Endothelial cell of umbilical vein (primary cell): Measurements from ENCODE around the gene AUTS2.

Source experiments
- EZH2 ChIP-seq: IDR thresholded peaks from 2 replicates; pipeline ENCODE4 v1.6.1; 2012; ENCODE audit warnings: borderline replicate concordance, low read depth, mild to moderate bottlenecking, moderate library complexity, low read length, inconsistent platforms; ENCODE audit not compliant: severe bottlenecking
- FOS ChIP-seq: IDR thresholded peaks from 2 replicates; pipeline ENCODE4 v1.6.1; 2011; ENCODE audit warnings: mild to moderate bottlenecking, low read length, moderate library complexity, borderline replicate concordance; ENCODE audit not compliant: insufficient read depth
- GATA2 ChIP-seq: IDR thresholded peaks from 2 replicates; pipeline ENCODE4 v1.7.0; 2011; ENCODE audit warnings: low read depth, mild to moderate bottlenecking, moderate library complexity, mixed read lengths, low read length; ENCODE audit not compliant: insufficient read length, insufficient read depth
- JUN ChIP-seq: IDR thresholded peaks from 2 replicates; pipeline ENCODE4 v1.6.1; 2011; ENCODE audit warnings: borderline replicate concordance, low read depth; ENCODE audit not compliant: insufficient read length, insufficient read depth
- MYC ChIP-seq: IDR thresholded peaks from one replicate; pipeline ENCODE4 v1.6.1; 2011; ENCODE audit warnings: mild to moderate bottlenecking, low read depth, low read length
- POLR2A ChIP-seq: IDR thresholded peaks from 2 replicates; pipeline ENCODE4 v1.6.1; 2012; ENCODE audit warnings: low read depth, mild to moderate bottlenecking, control low read depth, low read length
- POLR2AphosphoS5 ChIP-seq: IDR thresholded peaks from 2 replicates; pipeline ENCODE4 v1.6.1; 2012; ENCODE audit warnings: low read depth, mild to moderate bottlenecking, control low read depth, low read length, moderate library complexity; ENCODE audit not compliant: insufficient read depth
- TF ChIP-seq, protein P1 (sequence below), 2 donors: IDR thresholded peaks; 1 replicate in 1 of 2; 2 replicates in 1 of 2; pipeline ENCODE4 v1.5.1; 2011; ENCODE audit warnings: low read length in 2 of 2, mild to moderate bottlenecking in 2 of 2, moderate library complexity in 2 of 2, control low read depth in 1 of 2, inconsistent platforms in 1 of 2, low read depth in 1 of 2; ENCODE audit not compliant: insufficient read depth in 1 of 2; ENCODE audit errors: extremely low read depth in 1 of 2
- TF ChIP-seq, protein P2 (sequence below): IDR thresholded peaks from 2 replicates; pipeline ENCODE4 v1.6.1; 2011; ENCODE audit not compliant: insufficient read depth, insufficient read length

DNA sequence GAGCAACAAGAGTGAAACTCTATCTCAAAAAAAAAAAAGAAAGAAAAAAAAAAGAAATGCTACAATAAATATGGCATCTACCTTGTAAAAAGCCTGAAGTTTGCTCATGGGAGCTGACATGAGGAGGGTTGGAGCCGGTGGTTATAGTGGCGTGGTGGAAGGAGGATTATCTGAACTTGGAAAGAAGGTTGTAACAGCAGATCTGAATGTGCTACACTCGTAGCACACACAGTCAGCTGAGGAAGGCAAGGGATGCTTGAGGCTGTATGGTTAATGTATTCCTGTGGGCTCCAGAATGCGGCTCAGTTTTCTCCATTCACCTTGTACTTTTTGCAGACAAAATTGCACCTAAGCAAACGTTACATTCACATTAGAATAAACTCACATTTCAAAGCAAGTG lies 1143.4 kb downstream of the AUTS2 start:
- TF ChIP-seq, protein P1, sequence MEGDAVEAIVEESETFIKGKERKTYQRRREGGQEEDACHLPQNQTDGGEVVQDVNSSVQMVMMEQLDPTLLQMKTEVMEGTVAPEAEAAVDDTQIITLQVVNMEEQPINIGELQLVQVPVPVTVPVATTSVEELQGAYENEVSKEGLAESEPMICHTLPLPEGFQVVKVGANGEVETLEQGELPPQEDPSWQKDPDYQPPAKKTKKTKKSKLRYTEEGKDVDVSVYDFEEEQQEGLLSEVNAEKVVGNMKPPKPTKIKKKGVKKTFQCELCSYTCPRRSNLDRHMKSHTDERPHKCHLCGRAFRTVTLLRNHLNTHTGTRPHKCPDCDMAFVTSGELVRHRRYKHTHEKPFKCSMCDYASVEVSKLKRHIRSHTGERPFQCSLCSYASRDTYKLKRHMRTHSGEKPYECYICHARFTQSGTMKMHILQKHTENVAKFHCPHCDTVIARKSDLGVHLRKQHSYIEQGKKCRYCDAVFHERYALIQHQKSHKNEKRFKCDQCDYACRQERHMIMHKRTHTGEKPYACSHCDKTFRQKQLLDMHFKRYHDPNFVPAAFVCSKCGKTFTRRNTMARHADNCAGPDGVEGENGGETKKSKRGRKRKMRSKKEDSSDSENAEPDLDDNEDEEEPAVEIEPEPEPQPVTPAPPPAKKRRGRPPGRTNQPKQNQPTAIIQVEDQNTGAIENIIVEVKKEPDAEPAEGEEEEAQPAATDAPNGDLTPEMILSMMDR (IDR thresholded peaks at IDR 0.05; ENCODE audit: extremely low read depth in 1 of 2, insufficient read depth in 1 of 2, low read depth in 1 of 2, low read length in 2 of 2), result no peak
- no peak for TF ChIP-seq POLR2A
- TF ChIP-seq EZH2, result no peak
- no peak for TF ChIP-seq POLR2AphosphoS5
- TF ChIP-seq, protein P2, sequence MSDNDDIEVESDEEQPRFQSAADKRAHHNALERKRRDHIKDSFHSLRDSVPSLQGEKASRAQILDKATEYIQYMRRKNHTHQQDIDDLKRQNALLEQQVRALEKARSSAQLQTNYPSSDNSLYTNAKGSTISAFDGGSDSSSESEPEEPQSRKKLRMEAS, result no peak
- no peak for TF ChIP-seq GATA2
- TF ChIP-seq JUN, result no peak
- TF ChIP-seq MYC, result no peak
- TF ChIP-seq FOS, result no peak
